GF-D8 (cell line): ENCODE results near the gene GRIA3.
"Not testable (repeated sequence)": the region's sequence is repeated elsewhere in the genome, so short reads cannot be mapped to it uniquely, and the experiment has no call there.

Experiments
- DNase-seq: peaks from one replicate; lab custom pipeline; 2025; lab: John Stamatoyannopoulos, UW

Gene GRIA3

GRCh38 chrX:123464709-123465108, 280.6 kb downstream of the GRIA3 start:
- no peak for DNase-seq

GRCh38 chrX:123468481-123468880, 284.4 kb downstream of the GRIA3 start:
- no peak for DNase-seq

- DNase-seq: no peak
These were observed 291.1 kb downstream of the GRIA3 start for GRCh38 chrX:123475068-123475724.

GRCh38 chrX:123476611-123477219, 292.6 kb downstream of the GRIA3 start:
- DNase-seq: no peak

GRCh38 chrX:123477673-123478072, 293.6 kb downstream of the GRIA3 start:
- no peak for DNase-seq

- no peak for DNase-seq
These were observed 298.1 kb downstream of the GRIA3 start for GRCh38 chrX:123481913-123482851.

GRCh38 chrX:123486297-123486696, 302.2 kb downstream of the GRIA3 start:
- DNase-seq: no peak

GRCh38 chrX:123487236-123487635, 303.2 kb downstream of the GRIA3 start:
- DNase-seq: no peak

- DNase-seq: no peak
These were observed 303.6 kb downstream of the GRIA3 start for GRCh38 chrX:123487669-123488068.

GRCh38 chrX:123489011-123489410, 304.9 kb downstream of the GRIA3 start:
- DNase-seq: no peak

GRCh38 chrX:123493857-123494256, 309.8 kb downstream of the GRIA3 start:
- no peak for DNase-seq

- DNase-seq: no peak
These were observed 315.7 kb downstream of the GRIA3 start for GRCh38 chrX:123499787-123500186.

GRCh38 chrX:123504047-123504446, 320.0 kb downstream of the GRIA3 start:
- no peak for DNase-seq

- DNase-seq: no peak
These were observed 320.7 kb downstream of the GRIA3 start for GRCh38 chrX:123504630-123505270.

GRCh38 chrX:123513585-123514278, 329.7 kb downstream of the GRIA3 start:
- DNase-seq: no peak

GRCh38 chrX:123514279-123514640, 330.2 kb downstream of the GRIA3 start:
- not testable (repeated sequence) for DNase-seq

GRCh38 chrX:123518791-123519190, 334.7 kb downstream of the GRIA3 start:
- DNase-seq: no peak

GRCh38 chrX:123525123-123525725, 341.1 kb downstream of the GRIA3 start:
- no peak for DNase-seq

GRCh38 chrX:123530726-123531125, 346.6 kb downstream of the GRIA3 start:
- DNase-seq: not testable (repeated sequence)
